ENCODE results near the gene RAB11B. TPM values are rescaled to one million over a fixed set of nuclear protein-coding genes. Genes with fewer than 3 reads are reported as not detected.

The RAB11B gene
- total RNA-seq, 1 donor from 2014 or later = 104 TPM

DNA sequence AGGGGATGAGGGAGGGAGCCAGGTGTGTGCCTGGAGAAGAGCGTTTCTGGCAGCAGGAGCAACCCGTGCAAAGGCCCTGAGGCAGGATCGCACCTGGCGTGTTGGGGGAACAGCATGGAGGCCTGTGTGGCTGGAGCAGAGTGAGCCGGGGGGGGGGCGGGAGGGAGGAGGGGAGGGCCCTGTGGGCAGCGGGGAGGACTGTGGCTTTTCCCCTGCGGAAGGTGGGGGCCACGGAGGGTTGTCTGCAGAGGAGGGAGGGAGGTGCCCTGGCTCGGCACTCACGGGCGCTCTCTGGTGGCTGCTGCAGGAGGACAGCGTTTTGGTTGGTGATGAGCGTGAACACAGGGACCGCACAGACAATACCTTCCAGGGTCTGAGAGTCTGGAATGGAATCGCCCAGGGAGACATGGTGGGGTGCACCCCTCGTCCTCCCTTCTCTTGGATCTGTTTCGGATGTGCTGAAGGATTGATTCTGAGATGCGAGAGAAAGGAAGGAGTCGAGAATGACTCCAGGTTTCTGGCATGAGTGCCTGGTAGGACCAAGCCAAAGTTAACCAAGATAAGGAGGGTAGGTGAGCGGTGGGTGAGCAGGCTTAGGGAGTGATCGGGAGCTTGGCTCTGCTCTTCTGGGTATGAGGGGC, 6.5 kb downstream of the RAB11B start:
- TF ChIP-seq, protein P1, sequence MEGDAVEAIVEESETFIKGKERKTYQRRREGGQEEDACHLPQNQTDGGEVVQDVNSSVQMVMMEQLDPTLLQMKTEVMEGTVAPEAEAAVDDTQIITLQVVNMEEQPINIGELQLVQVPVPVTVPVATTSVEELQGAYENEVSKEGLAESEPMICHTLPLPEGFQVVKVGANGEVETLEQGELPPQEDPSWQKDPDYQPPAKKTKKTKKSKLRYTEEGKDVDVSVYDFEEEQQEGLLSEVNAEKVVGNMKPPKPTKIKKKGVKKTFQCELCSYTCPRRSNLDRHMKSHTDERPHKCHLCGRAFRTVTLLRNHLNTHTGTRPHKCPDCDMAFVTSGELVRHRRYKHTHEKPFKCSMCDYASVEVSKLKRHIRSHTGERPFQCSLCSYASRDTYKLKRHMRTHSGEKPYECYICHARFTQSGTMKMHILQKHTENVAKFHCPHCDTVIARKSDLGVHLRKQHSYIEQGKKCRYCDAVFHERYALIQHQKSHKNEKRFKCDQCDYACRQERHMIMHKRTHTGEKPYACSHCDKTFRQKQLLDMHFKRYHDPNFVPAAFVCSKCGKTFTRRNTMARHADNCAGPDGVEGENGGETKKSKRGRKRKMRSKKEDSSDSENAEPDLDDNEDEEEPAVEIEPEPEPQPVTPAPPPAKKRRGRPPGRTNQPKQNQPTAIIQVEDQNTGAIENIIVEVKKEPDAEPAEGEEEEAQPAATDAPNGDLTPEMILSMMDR (IDR thresholded peaks at IDR 0.05) = peak; percentile 85
- Mint-ChIP-seq H3K9me3 (ENCODE audit: low read depth) (no peaks in the 10 kb centered on the region), H3K4me3 (ENCODE audit: unreplicated experiment) (peak overlapping the region; percentile 19), H3K27ac (ENCODE audit: unreplicated experiment) (peak overlapping the region; percentile 81), H3K4me1 (ENCODE audit: low read depth) (peaks cover 67% of the 10 kb centered on the region), H3K36me3 (ENCODE audit: low read depth) (peaks cover 8% of the 10 kb centered on the region), H3K27me3 (ENCODE audit: low read depth) (no peaks in the 10 kb centered on the region)
- DNase-seq (ENCODE audit: low spot score) = no peak

DNA sequence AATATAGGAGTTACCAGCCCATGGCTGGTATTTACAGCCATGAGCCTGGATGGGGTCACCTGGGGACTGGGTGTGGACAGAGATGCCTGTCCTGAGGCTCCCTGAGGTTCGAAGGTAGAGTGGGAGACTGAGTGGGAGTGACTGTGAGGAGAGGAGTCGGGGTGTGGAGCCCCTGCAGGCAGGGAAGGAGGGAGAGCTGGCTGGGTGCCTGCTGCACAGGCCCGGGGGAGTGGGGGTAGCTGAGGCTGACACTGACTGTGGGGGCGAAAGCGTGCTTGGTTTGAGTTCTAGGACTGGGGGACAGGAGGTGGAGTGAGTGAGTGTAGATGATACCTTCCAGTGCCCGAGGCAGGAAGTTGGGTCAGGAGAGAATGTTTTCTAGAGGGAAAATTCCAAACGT, 7.1 kb downstream of the RAB11B start:
- no peak for DNase-seq (ENCODE audit: low spot score)
- Mint-ChIP-seq H3K36me3 (ENCODE audit: low read depth) (peaks cover 12% of the 10 kb centered on the region), H3K27ac (ENCODE audit: unreplicated experiment) (peak overlapping the region; percentile 81), H3K4me1 (ENCODE audit: low read depth) (peaks cover 61% of the 10 kb centered on the region), H3K4me3 (ENCODE audit: unreplicated experiment) (peak overlapping the region; percentile 19), H3K9me3 (ENCODE audit: low read depth) (no peaks in the 10 kb centered on the region), H3K27me3 (ENCODE audit: low read depth) (no peaks in the 10 kb centered on the region)
- TF ChIP-seq, protein P1 (IDR thresholded peaks at IDR 0.05) = no peak

DNA sequence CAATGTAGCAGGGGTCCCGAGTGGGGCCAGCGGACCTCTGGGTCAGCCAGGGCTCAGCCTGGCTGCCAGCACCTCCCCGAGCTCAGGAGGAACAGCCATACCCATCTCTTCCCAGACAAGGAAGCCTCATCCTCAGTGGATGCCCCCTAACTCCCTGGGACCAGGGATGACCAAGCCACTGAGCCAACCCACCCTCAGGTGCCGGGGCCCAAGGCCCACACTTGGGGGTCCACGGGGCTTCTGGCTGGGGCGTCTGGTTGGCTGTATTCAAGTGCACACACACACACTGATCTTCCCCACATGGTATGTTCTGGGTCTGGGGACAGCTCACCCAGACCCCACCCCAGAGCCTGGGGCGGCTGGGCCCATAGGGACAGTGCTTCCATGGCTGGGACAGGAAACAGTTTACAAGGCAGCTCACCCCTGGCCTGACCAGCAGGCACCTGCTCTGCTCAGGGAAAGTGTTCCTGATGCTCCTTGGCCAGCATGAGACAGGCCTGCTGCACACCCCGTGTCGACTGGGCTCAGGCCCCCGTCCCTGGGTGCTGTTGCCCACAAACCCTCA, 7.7 kb downstream of the RAB11B start:
- Mint-ChIP-seq H3K4me1 (ENCODE audit: low read depth) (peaks cover 56% of the 10 kb centered on the region), H3K9me3 (ENCODE audit: low read depth) (no peaks in the 10 kb centered on the region), H3K4me3 (ENCODE audit: unreplicated experiment) (no peak overlapping the region), H3K27me3 (ENCODE audit: low read depth) (no peaks in the 10 kb centered on the region), H3K27ac (ENCODE audit: unreplicated experiment) (no peak overlapping the region), H3K36me3 (ENCODE audit: low read depth) (peaks cover 13% of the 10 kb centered on the region)
- TF ChIP-seq, protein P1 (IDR thresholded peaks at IDR 0.05) = no peak
- DNase-seq (ENCODE audit: low spot score) = no peak

DNA sequence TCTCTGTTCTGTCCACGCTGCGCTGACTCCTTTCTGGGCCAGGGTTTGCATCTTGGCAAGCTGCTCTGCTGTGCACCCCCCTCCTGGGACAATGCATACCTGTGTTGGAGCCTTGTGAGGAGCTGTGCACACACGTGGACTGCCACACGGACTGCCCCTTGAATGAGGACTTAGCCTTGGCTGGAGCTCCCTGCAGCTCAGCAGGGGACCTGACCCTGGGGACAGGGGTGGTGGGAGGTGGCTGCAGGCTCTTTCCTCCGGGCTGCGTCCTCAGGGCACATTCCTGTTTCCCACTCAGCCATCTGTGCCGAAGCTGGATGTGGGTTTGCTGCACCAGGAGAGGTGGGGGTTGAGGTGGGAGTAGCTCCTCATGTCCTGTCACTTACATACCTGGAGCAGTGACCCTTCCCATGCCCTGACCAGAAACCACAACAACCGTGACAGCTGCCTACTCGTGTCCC, 8.2 kb downstream of the RAB11B start:
- Mint-ChIP-seq H3K27ac (ENCODE audit: unreplicated experiment) (no peak overlapping the region), H3K4me3 (ENCODE audit: unreplicated experiment) (no peak overlapping the region), H3K4me1 (ENCODE audit: low read depth) (peaks cover 51% of the 10 kb centered on the region), H3K9me3 (ENCODE audit: low read depth) (no peaks in the 10 kb centered on the region), H3K27me3 (ENCODE audit: low read depth) (no peaks in the 10 kb centered on the region), H3K36me3 (ENCODE audit: low read depth) (peaks cover 14% of the 10 kb centered on the region)
- DNase-seq (ENCODE audit: low spot score) = no peak
- TF ChIP-seq, protein P1 (IDR thresholded peaks at IDR 0.05) = no peak

DNA sequence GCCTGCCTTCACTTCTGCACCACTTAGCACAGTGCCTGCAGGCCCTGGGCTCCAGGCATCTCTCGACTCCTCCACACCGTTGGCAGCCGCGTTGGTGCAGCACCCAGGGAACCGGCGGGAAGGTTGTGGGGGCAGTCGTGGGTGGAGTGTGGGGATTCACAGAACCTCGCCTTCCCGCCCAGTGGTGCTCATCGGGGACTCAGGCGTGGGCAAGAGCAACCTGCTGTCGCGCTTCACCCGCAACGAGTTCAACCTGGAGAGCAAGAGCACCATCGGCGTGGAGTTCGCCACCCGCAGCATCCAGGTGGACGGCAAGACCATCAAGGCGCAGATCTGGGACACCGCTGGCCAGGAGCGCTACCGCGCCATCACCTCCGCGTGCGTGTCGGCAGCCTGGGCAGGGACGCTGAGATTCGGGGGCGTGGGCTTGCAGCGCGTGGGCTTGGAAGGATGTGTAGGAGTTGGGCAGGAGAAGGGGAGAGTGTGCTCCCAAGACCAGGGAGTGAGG, 9.6 kb downstream of the RAB11B start:
- DNase-seq (ENCODE audit: low spot score) = no peak
- H3K4me3 Mint-ChIP-seq (ENCODE audit: unreplicated experiment) = no peak overlapping the region
- peaks cover 37% of the 10 kb centered on the region for H3K4me1 Mint-ChIP-seq (ENCODE audit: low read depth)
- peaks cover 17% of the 10 kb centered on the region for H3K36me3 Mint-ChIP-seq (ENCODE audit: low read depth)
- no peak overlapping the region for H3K27ac Mint-ChIP-seq (ENCODE audit: unreplicated experiment)
- no peaks in the 10 kb centered on the region for H3K9me3 Mint-ChIP-seq (ENCODE audit: low read depth)
- TF ChIP-seq, protein P1 (IDR thresholded peaks at IDR 0.05) = no peak
- no peaks in the 10 kb centered on the region for H3K27me3 Mint-ChIP-seq (ENCODE audit: low read depth)

All from chondrocyte (in vitro differentiated cells).